Epithelial cell of proximal tubule (primary cell): ENCODE data around the gene TNFRSF13B. TPM values are rescaled to one million over a fixed set of nuclear protein-coding genes. Genes with fewer than 3 reads are reported as not detected.
A peak's percentile ranks its signal among the peaks of the same experiment; 100 is the strongest.
"Not testable (repeated sequence)": the region's sequence is repeated elsewhere in the genome, so short reads cannot be mapped to it uniquely, and the experiment has no call there.

Experiments used
- DNase-seq: peaks from one replicate; pipeline ENCODE4 v3.0.0-alpha.2; 2011; ENCODE audit warnings: low read depth
- H3K4me3 ChIP-seq: 2 replicates; pipeline ENCODE4 v1.5.1; 2011; ENCODE audit warnings: low read depth, mild to moderate bottlenecking, low read length
- CTCF ChIP-seq: conservative IDR thresholded peaks from 2 replicates; pipeline ENCODE4 v1.5.1; 2012; ENCODE audit warnings: low read depth, mild to moderate bottlenecking, low read length
- total RNA-seq: library from RNA; depleted of rRNA; stranded (reverse); fragments of >200 nt; gene quantifications from 2 replicates; pipeline ENCODE4 v1.2.3, GENCODE V29; 2015

The TNFRSF13B gene
- total RNA-seq, 1 donor from 2014 or later: not detected

- DNase-seq: no peak
- no peak for TF ChIP-seq CTCF
- no peak overlapping the region for H3K4me3 ChIP-seq
Observed at GRCh38 chr17:16910341-16910740, 61.6 kb downstream of the TNFRSF13B start.

GRCh38 chr17:16909472-16910246, 62.3 kb downstream of the TNFRSF13B start:
- TF ChIP-seq CTCF: no peak
- no peak for DNase-seq
- no peak overlapping the region for H3K4me3 ChIP-seq

GRCh38 chr17:16908273-16908672, 63.6 kb downstream of the TNFRSF13B start:
- DNase-seq: no peak
- no peak for TF ChIP-seq CTCF
- no peak overlapping the region for H3K4me3 ChIP-seq

- H3K4me3 ChIP-seq: no peak overlapping the region
- no peak for DNase-seq
- no peak for TF ChIP-seq CTCF
Observed at GRCh38 chr17:16906680-16907079, 65.2 kb downstream of the TNFRSF13B start.

- no peak overlapping the region for H3K4me3 ChIP-seq
- no peak for TF ChIP-seq CTCF
- DNase-seq: peak; percentile 23
Observed at GRCh38 chr17:16905593-16906191, 66.2 kb downstream of the TNFRSF13B start.

- not testable (repeated sequence) for H3K4me3 ChIP-seq, DNase-seq
Observed at GRCh38 chr17:16903070-16903469, 68.8 kb downstream of the TNFRSF13B start.

GRCh38 chr17:16900288-16900882, 71.5 kb downstream of the TNFRSF13B start:
- no peak for DNase-seq
- TF ChIP-seq CTCF: no peak
- no peak overlapping the region for H3K4me3 ChIP-seq

- DNase-seq: not testable (repeated sequence)
Observed at GRCh38 chr17:16897211-16897896, 74.6 kb downstream of the TNFRSF13B start.

GRCh38 chr17:16896235-16896634, 75.7 kb downstream of the TNFRSF13B start:
- not testable (repeated sequence) for H3K4me3 ChIP-seq, DNase-seq

More at GRCh38 chr17:16897211-16897896, 74.6 kb downstream of the TNFRSF13B start:
- H3K4me3 ChIP-seq: not testable (repeated sequence)

- H3K4me3 ChIP-seq, DNase-seq: not testable (repeated sequence)
Observed at GRCh38 chr17:16893527-16893926, 78.4 kb downstream of the TNFRSF13B start.

- H3K4me3 ChIP-seq, DNase-seq: not testable (repeated sequence)
Observed at GRCh38 chr17:16892876-16893454, 79.0 kb downstream of the TNFRSF13B start.
